ENCODE measurements around the gene PEX13. TPM values are rescaled to one million over a fixed set of nuclear protein-coding genes. Genes with fewer than 3 reads are reported as not detected.

The PEX13 gene, protein sequence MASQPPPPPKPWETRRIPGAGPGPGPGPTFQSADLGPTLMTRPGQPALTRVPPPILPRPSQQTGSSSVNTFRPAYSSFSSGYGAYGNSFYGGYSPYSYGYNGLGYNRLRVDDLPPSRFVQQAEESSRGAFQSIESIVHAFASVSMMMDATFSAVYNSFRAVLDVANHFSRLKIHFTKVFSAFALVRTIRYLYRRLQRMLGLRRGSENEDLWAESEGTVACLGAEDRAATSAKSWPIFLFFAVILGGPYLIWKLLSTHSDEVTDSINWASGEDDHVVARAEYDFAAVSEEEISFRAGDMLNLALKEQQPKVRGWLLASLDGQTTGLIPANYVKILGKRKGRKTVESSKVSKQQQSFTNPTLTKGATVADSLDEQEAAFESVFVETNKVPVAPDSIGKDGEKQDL
- total RNA-seq (ENCODE audit: low replicate concordance): 64.9 and 74.9 TPM in 2 replicates

DNA sequence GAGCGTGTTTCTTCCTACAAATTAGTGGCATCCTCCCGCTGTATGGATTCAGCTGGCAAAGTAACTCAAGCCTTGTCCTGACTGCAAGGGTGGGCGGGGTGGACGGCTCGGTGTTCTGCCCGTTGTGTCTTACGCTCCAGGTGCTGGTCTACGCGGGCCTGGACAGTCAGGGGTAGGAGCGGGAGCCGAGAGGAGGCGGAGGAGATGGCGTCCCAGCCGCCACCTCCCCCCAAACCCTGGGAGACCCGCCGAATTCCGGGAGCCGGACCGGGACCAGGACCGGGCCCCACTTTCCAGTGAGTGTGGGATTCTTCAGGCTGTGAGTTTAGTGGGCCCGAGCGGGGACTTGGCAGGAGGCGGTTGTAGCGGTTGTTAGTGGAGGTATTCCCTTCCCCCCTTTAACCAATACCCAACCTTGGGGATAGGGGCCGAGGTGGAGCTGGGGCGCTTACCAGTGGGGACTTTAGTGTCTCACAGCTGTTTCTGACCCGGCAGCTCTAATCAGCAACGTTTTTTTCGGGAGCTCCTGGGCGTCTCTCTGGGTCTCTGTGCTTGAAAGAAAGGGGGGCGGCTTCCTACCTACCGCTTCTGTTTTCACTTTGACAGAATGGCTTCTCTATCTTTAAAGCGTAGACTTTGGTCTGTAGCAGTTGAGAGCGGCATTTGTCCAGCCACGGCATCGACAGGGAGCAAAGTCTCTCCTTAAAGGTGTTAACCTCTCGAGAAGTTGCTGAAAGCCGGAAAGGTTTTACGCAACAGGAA lies at the start of gene PEX13, which contains the start of gene PUS10:
Gene PEX13, plus strand, starts transcription at position 165 of the 762 bp plus-strand sequence. Its CDS starts 40 bp downstream, at position 205.
Gene PUS10, minus strand, starts transcription at position 700 of the 762 bp plus-strand sequence. CDS start 6,365 bp downstream, outside the sequence.
- DNase-seq (ENCODE audit: low spot score): peak; percentile 83
- Histone ChIP-seq H3K9ac (peak within 1 kb of the TSS; percentile 44), H3K27me3 (no peaks in the 10 kb centered on the region), H3K79me2 (ENCODE audit: low read depth) (peaks cover 66% of the 10 kb centered on the region), H4K20me1 (ENCODE audit: low read depth) (no peaks in the 10 kb centered on the region), H3K4me1 (peaks cover 14% of the 10 kb centered on the region), H3K9me3 (ENCODE audit: low read depth) (no peaks in the 10 kb centered on the region), H3K27ac (peak within 1 kb of the TSS; percentile 86), H3F3A (ENCODE audit: low read depth) (peaks cover 22% of the 10 kb centered on the region), H3K4me3 (peak within 1 kb of the TSS; percentile 71), H2AFZ (replicated peaks) (peak within 1 kb of the TSS; percentile 95), H3K36me3 (peaks cover 7% of the 10 kb centered on the region), H3K4me2 (peak within 1 kb of the TSS; percentile 84)
- peak within 1 kb of the TSS; percentile 98 for H3K27ac Mint-ChIP-seq
- H3K4me1 Mint-ChIP-seq: peaks cover 22% of the 10 kb centered on the region
- H3K36me3 Mint-ChIP-seq: peaks cover 17% of the 10 kb centered on the region
- H3K4me3 Mint-ChIP-seq: peak within 1 kb of the TSS; percentile 100
- TF ChIP-seq EZH2 (IDR thresholded peaks at IDR 0.05) (peak; percentile 25), EZH2phosphoT487 (IDR thresholded peaks at IDR 0.05) (no peak)
- TF ChIP-seq, protein P1, sequence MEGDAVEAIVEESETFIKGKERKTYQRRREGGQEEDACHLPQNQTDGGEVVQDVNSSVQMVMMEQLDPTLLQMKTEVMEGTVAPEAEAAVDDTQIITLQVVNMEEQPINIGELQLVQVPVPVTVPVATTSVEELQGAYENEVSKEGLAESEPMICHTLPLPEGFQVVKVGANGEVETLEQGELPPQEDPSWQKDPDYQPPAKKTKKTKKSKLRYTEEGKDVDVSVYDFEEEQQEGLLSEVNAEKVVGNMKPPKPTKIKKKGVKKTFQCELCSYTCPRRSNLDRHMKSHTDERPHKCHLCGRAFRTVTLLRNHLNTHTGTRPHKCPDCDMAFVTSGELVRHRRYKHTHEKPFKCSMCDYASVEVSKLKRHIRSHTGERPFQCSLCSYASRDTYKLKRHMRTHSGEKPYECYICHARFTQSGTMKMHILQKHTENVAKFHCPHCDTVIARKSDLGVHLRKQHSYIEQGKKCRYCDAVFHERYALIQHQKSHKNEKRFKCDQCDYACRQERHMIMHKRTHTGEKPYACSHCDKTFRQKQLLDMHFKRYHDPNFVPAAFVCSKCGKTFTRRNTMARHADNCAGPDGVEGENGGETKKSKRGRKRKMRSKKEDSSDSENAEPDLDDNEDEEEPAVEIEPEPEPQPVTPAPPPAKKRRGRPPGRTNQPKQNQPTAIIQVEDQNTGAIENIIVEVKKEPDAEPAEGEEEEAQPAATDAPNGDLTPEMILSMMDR (IDR thresholded peaks at IDR 0.05): no peak
- H3K9me3 Mint-ChIP-seq: peaks cover 5% of the 10 kb centered on the region
- H3K27me3 Mint-ChIP-seq (ENCODE audit: insufficient read depth, low read depth): peaks cover 3% of the 10 kb centered on the region

DNA sequence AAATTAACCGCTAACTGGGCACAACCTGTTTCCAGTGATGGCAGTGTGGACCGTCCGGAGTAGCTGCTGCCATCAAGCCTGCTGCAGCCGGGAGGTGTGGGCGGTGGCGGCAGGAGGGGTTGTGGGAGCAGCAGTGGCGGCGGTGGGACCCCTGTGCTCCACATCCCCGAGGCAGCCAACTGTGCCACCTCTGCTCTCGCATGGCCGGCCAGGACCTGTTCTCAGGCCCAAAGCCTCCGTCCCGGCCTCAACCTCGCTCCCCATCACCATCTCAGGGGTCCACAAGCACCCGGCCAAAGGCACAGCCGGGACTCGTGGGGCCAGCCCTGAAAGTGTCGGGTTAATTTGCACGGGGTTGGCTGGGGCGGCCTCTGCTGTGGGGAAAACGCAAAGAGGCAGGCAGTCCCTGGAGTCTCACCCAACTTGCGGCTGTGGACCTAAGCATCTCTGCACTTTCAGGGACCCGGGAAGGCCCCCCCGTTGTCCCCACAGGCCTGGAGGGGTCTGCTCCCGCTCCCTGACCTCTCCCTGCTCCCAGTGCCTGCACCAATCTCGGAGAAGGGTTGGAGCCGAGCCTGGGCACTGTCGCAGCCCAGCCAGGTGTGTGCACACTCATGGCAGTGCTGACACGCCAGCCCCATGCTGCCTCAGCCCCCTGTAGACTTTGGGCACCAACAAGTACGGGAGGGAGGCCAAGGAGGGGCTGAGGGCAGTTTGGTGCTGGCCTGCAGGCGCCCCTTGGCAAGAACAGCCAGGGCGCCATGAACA lies 44.4 kb upstream of the PEX13 start:
- Histone ChIP-seq H3K9me3 (ENCODE audit: low read depth) (no peaks in the 10 kb centered on the region), H3F3A (ENCODE audit: low read depth) (no peaks in the 10 kb centered on the region), H3K4me3 (no peak overlapping the region), H2AFZ (replicated peaks) (no peak overlapping the region), H3K27ac (no peak overlapping the region), H4K20me1 (ENCODE audit: low read depth) (no peaks in the 10 kb centered on the region), H3K9ac (no peak overlapping the region), H3K27me3 (no peaks in the 10 kb centered on the region), H3K4me2 (no peak overlapping the region), H3K79me2 (ENCODE audit: low read depth) (no peaks in the 10 kb centered on the region), H3K36me3 (no peaks in the 10 kb centered on the region), H3K4me1 (peaks cover 3% of the 10 kb centered on the region)
- peaks cover 12% of the 10 kb centered on the region for H3K4me1 Mint-ChIP-seq
- no peaks in the 10 kb centered on the region for H3K36me3 Mint-ChIP-seq
- DNase-seq (ENCODE audit: low spot score): no peak
- H3K4me3 Mint-ChIP-seq: no peak overlapping the region
- H3K27ac Mint-ChIP-seq: no peak overlapping the region
- no peaks in the 10 kb centered on the region for H3K9me3 Mint-ChIP-seq
- H3K27me3 Mint-ChIP-seq (ENCODE audit: insufficient read depth, low read depth): peaks cover 3% of the 10 kb centered on the region
- TF ChIP-seq EZH2phosphoT487 (IDR thresholded peaks at IDR 0.05): no peak
- TF ChIP-seq, protein P1 (IDR thresholded peaks at IDR 0.05): no peak

DNA sequence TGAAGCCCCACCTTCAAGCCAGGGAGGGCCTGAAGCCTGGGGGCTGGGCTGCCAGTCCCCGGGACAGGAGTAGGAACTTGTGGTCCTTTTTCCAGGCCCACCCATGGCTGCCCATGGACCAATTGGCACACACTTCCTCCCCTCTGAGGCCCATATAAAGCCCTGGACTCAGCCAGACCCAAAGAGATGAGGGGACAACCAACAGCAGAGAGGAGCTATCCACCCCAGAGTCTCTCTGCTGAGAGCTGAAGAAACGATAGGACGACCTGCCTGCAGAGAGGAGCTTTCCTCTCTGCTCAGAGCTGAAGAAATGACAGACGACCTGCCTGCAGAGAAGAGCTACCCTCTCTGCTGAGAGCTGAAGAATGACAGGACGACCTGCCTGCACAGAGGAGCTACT lies 43.8 kb upstream of the PEX13 start:
- Histone ChIP-seq H3K4me2 (no peak overlapping the region), H3K4me3 (no peak overlapping the region), H3K9me3 (ENCODE audit: low read depth) (no peaks in the 10 kb centered on the region), H3K4me1 (peaks cover 3% of the 10 kb centered on the region), H3K27me3 (no peaks in the 10 kb centered on the region), H2AFZ (replicated peaks) (no peak overlapping the region), H3K27ac (no peak overlapping the region), H3K79me2 (ENCODE audit: low read depth) (no peaks in the 10 kb centered on the region), H3K36me3 (no peaks in the 10 kb centered on the region), H4K20me1 (ENCODE audit: low read depth) (no peaks in the 10 kb centered on the region), H3F3A (ENCODE audit: low read depth) (no peaks in the 10 kb centered on the region), H3K9ac (no peak overlapping the region)
- TF ChIP-seq EZH2phosphoT487 (IDR thresholded peaks at IDR 0.05): no peak
- Mint-ChIP-seq H3K27ac (no peak overlapping the region), H3K4me3 (no peak overlapping the region), H3K9me3 (no peaks in the 10 kb centered on the region), H3K36me3 (no peaks in the 10 kb centered on the region), H3K4me1 (peaks cover 12% of the 10 kb centered on the region), H3K27me3 (ENCODE audit: insufficient read depth, low read depth) (peaks cover 3% of the 10 kb centered on the region)
- DNase-seq (ENCODE audit: low spot score): no peak
